ENCODE measurements around the gene PPP1R14D. TPM values are rescaled to one million over a fixed set of nuclear protein-coding genes. Genes with fewer than 3 reads are reported as not detected.

PPP1R14D gene
- total and polyA plus RNA-seq, 2 of the 8 experiments (the other 6 are each of a cell fraction or from before 2014, with no cell fraction given), result not detected

- Histone ChIP-seq H2BK20ac (ENCODE audit: low read length) (no peak overlapping the region), H4K91ac (replicated peaks; ENCODE audit: insufficient read length, low read length) (no peak overlapping the region), H3K79me2 (ENCODE audit: control insufficient read depth in 1 of 2, insufficient read depth in 2 of 2, low read length in 2 of 2) (no peaks in the 10 kb centered on the region; a peak in 1 of 4 replicates), H3K18ac (ENCODE audit: extremely low read depth, low read length) (no peak overlapping the region), H3K23ac (ENCODE audit: insufficient read length) (no peak overlapping the region), H3K4me2 (ENCODE audit: insufficient read depth in 1 of 2, low read depth in 2 of 2, low read length in 2 of 2) (peak overlapping the region; percentile 85 to 91), H3K36me3 (ENCODE audit: control insufficient read depth in 2 of 4, insufficient read depth in 4 of 4, low read length in 3 of 4) (peaks cover 0 to 2% (median 0%) of the 10 kb centered on the region in 4 experiments; a peak in 1 of 8 replicates), H2BK12ac (ENCODE audit: low read depth, low read length) (no peak overlapping the region), H4K20me1 (replicated peaks in 1 of 2; ENCODE audit: control insufficient read depth in 1 of 2, insufficient read depth in 2 of 2, low read length in 2 of 2) (no peaks in the 10 kb centered on the region), H2AFZ (ENCODE audit: low read length) (peak overlapping the region; percentile 96), H3K27ac (ENCODE audit: low read depth, low read length) (no peak overlapping the region), H3K4me1 (replicated peaks in 1 of 4; ENCODE audit: control insufficient read depth in 3 of 4, insufficient read depth in 4 of 4, low read length in 3 of 4) (peaks cover 0 to 10% (median 5%) of the 10 kb centered on the region in 4 experiments; a peak in 5 of 7 replicates), H3K27me3 (replicated peaks in 1 of 4; ENCODE audit: control insufficient read depth in 3 of 4, extremely low read depth in 1 of 4, insufficient read depth in 3 of 4, low read length in 3 of 4) (no peaks in the 10 kb centered on the region), H3K4ac (replicated peaks; ENCODE audit: insufficient read length, low read depth, low read length) (no peak overlapping the region), H3K9me3 (ENCODE audit: insufficient read depth in 2 of 2, low read depth in 1 of 2, low read length in 1 of 2) (no peaks in the 10 kb centered on the region), H3K9ac (replicated peaks in 1 of 4; ENCODE audit: extremely low read depth in 1 of 4, low read depth in 3 of 4, low read length in 3 of 4) (peak overlapping the region in 2 of 4 experiments; percentile 48 to 81; a peak in 4 of 7 replicates), H3K56ac (replicated peaks; ENCODE audit: insufficient read length, low read depth, low read length) (no peak overlapping the region), H2BK120ac (replicated peaks; ENCODE audit: low read depth, low read length) (no peak overlapping the region), H2BK5ac (ENCODE audit: low read depth, low read length) (peak overlapping the region; percentile 79; the same call in 1 of the 2 replicates), H3K79me1 (ENCODE audit: low read depth, low read length) (no peaks in the 10 kb centered on the region), H3K14ac (ENCODE audit: insufficient read length) (no peak overlapping the region), H3K23me2 (ENCODE audit: low read depth, low read length) (peaks cover 9% of the 10 kb centered on the region; the same call in 1 of the 2 replicates), H2AK5ac (ENCODE audit: low read depth, low read length) (no peak overlapping the region), H2BK15ac (ENCODE audit: low read length) (no peak overlapping the region), H4K5ac (ENCODE audit: insufficient read length, low read depth, low read length) (no peak overlapping the region), H3K4me3 (ENCODE audit: extremely low read depth in 1 of 4, insufficient read depth in 2 of 4, low read depth in 3 of 4, low read length in 4 of 4) (peak overlapping the region; percentile 86 to 99 (median 94)), H4K8ac (ENCODE audit: extremely low read depth, insufficient read depth, low read length) (no peak overlapping the region)
- DNase-seq (ENCODE audit: low read depth in 1 of 2, low spot score in 2 of 2) (no peak), FAIRE-seq (no peak)
- CTCF ChIA-PET (ENCODE audit: partially characterized antibody), result interaction anchor here (1.1 to 2.6 kb wide), 6 partner anchors 10 to 87 kb away, joined by 3 to 9 read pairs (median 6); partner anchors contain the start of gene VPS18
- no peak for TF ChIP-seq RXRA (IDR thresholded peaks at IDR 0.05; ENCODE audit: insufficient read depth, low read depth, low read length)
- POLR2A ChIA-PET (ENCODE audit: partially characterized antibody), result interaction anchor here (0.6 to 2.1 kb wide), 5 partner anchors 17 to 108 kb away, joined by 3 to 7 read pairs (median 4); partner anchors contain the start of gene VPS18
- 8% methylated on average over 2 of the region's 2 CpGs; no CpG with 5 or more reads in 1 of the 2 experiments for WGBS, 2 experiments (ENCODE audit: extremely low coverage in 1 of 2, insufficient coverage in 1 of 2, insufficient read length in 1 of 2, insufficient replicate concordance in 2 of 2, low coverage in 1 of 2, low lambda C conversion rate in 2 of 2, missing lambda C conversion rate in 1 of 2)
Observed at GRCh38 chr15:40806672-40807027, 21.9 kb downstream of the PPP1R14D start.
